K562 (cell line): ENCODE results near the gene ELOF1. TPM values are rescaled to one million over a fixed set of nuclear protein-coding genes. Genes with fewer than 3 reads are reported as not detected.
A peak's percentile ranks its signal among the peaks of the same experiment; 100 is the strongest.

Experiments
- ARID2 ChIP-seq: fragments of 450-650 bp; IDR thresholded peaks from 2 replicates; pipeline ENCODE4 v1.6.1; 2017; ENCODE audit warnings: antibody characterized with exemption, mild to moderate bottlenecking
- EZH2 ChIP-seq: IDR thresholded peaks from 2 replicates; pipeline ENCODE4 v1.6.1; 2012; ENCODE audit warnings: low read depth, mild to moderate bottlenecking, inconsistent platforms, low read length, borderline replicate concordance
- HDAC1 ChIP-seq, 2 experiments: fragments of 450-650 bp; IDR thresholded peaks; 2 replicates each; pipeline ENCODE4 v1.6.1; 2016 to 2017; ENCODE audit warnings: inconsistent platforms in 1 of 2, mild to moderate bottlenecking in 1 of 2, moderate library complexity in 1 of 2
- HEY1 ChIP-seq: fragments of 250-450 bp; sonication (Bioruptor Pico); IDR thresholded peaks from 2 replicates; pipeline ENCODE4 v1.5.0; 2020; ENCODE audit warnings: mild to moderate bottlenecking, moderate library complexity, borderline replicate concordance
- HMGN3 ChIP-seq: IDR thresholded peaks from 2 replicates; pipeline ENCODE4 v1.6.1; 2011; ENCODE audit warnings: borderline replicate concordance, low read depth, mild to moderate bottlenecking, mixed read lengths, low read length; ENCODE audit not compliant: insufficient read length; ENCODE audit errors: extremely low read depth
- MAX ChIP-seq: sonication (generic); formaldehyde crosslinking; IDR thresholded peaks from 2 replicates; pipeline ENCODE4 v1.9.0; 2022; ENCODE audit warnings: mild to moderate bottlenecking, missing genetic modification reagents
- MBD1 ChIP-seq: fragments of 250-450 bp; sonication (Bioruptor Pico); IDR thresholded peaks from 2 replicates; pipeline ENCODE4 v1.8.0; 2022; ENCODE audit warnings: inconsistent platforms
- NFIX ChIP-seq: fragments of 250-450 bp; sonication (Bioruptor Pico); IDR thresholded peaks from 2 replicates; pipeline ENCODE4 v1.4.0; 2020; ENCODE audit warnings: low read depth, mild to moderate bottlenecking, moderate library complexity
- SETDB1 ChIP-seq: IDR thresholded peaks from one replicate; pipeline ENCODE4 v1.6.1; 2012; ENCODE audit warnings: low read length, control low read depth, inconsistent platforms
- SMARCA4 ChIP-seq: fragments of 450-650 bp; IDR thresholded peaks from 2 replicates; pipeline ENCODE4 v1.6.1; 2016
- SP2 ChIP-seq: IDR thresholded peaks from 2 replicates; pipeline ENCODE4 v1.6.1; 2011; ENCODE audit warnings: mild to moderate bottlenecking, low read depth, low read length, moderate library complexity; ENCODE audit not compliant: poor library complexity, severe bottlenecking; ENCODE audit errors: extremely low read depth
- TCFL5 ChIP-seq: fragments of 250-450 bp; sonication (Bioruptor Pico); conservative IDR thresholded peaks from 2 replicates; pipeline ENCODE4 v1.6.1; 2021; ENCODE audit warnings: mild to moderate bottlenecking, moderate library complexity, matching md5 sums
- ZNF239 ChIP-seq: fragments of 250-450 bp; sonication (Bioruptor Pico); IDR thresholded peaks from 2 replicates; pipeline ENCODE4 v1.4.0; 2020; ENCODE audit warnings: mild to moderate bottlenecking
- ZNF668 ChIP-seq: fragments of 250-450 bp; sonication (Bioruptor Pico); IDR thresholded peaks from 2 replicates; pipeline ENCODE4 v1.8.0; 2022; ENCODE audit warnings: mild to moderate bottlenecking, inconsistent platforms
- ZNF830 ChIP-seq: fragments of 250-450 bp; sonication (Bioruptor Pico); IDR thresholded peaks from 2 replicates; pipeline ENCODE4 v1.5.0; 2021; ENCODE audit warnings: mild to moderate bottlenecking
- polyA plus RNA-seq, 8 experiments: library from polyadenylated mRNA; depleted of rRNA in 4 of 8; stranded (reverse) in 5 of 8; unstranded in 3 of 8; fragments of >200 nt; fragmentation: Nextera tagmentation in 2 of 8; fragmentation: Illumina TruSeq in 1 of 8; extraction: Ambion mirVana in 2 of 8; extraction: Trizol in 1 of 8; gene quantifications; 2 replicates each; pipeline versions ENCODE4 v1.2.1 to v1.2.3, GENCODE V29; 2011 to 2014; ENCODE audit warnings: inconsistent platforms in 1 of 8, missing spikeins in 1 of 8
- total RNA-seq, 7 experiments: library from RNA; depleted of rRNA in 6 of 7; stranded (reverse); fragments of >200 nt in 6 of 7; fragmentation: Illumina TruSeq in 2 of 7; extraction: Trizol in 2 of 7; gene quantifications; 2 replicates each; pipeline versions ENCODE4 v1.2.1 to v1.2.3, GENCODE V29; 2011 to 2021; ENCODE audit warnings: low replicate concordance in 1 of 7
- TF ChIP-seq, protein P1 (sequence below): fragments of 450-650 bp; conservative IDR thresholded peaks from 2 replicates; pipeline ENCODE4 v1.6.1; 2016; ENCODE audit warnings: missing genetic modification characterization, low read depth, mild to moderate bottlenecking, missing compliant biosample characterization, moderate library complexity
- TF ChIP-seq, protein P2 (sequence below): fragments of 450-650 bp; IDR thresholded peaks from 2 replicates; pipeline ENCODE4 v1.6.1; 2016; ENCODE audit warnings: missing biosample characterization, missing genetic modification characterization
- TF ChIP-seq, protein P3 (sequence below): fragments of 450-650 bp; formaldehyde crosslinking; IDR thresholded peaks from 2 replicates; pipeline ENCODE4 v1.4.0; 2020; ENCODE audit warnings: mild to moderate bottlenecking, moderate library complexity
- TF ChIP-seq, protein P4 (sequence below), 2 experiments: IDR thresholded peaks; 2 replicates each; pipeline ENCODE4 v1.6.1; 2012; ENCODE audit warnings: improper control_type of control experiment in 2 of 2, low read depth in 2 of 2, low read length in 2 of 2, borderline replicate concordance in 1 of 2

Gene ELOF1
- total and polyA plus RNA-seq, 9 of the 15 experiments (the other 6 are each of a cell fraction or from before 2014, with no cell fraction given) = 16.7 to 147 (median 74.2) TPM

- TF ChIP-seq SETDB1 (no peak), NFIX (CRISPR knock-in tag) (no peak), ZNF239 (CRISPR knock-in tag) (no peak), EZH2 (no peak), ZNF830 (no peak), ARID2 (no peak), HMGN3 (peak; percentile 89), MBD1 (CRISPR knock-in tag) (no peak), SP2 (no peak), TCFL5 (CRISPR knock-in tag) (no peak), HEY1 (no peak), SMARCA4 (peak; percentile 57; the same call in 1 of the 2 replicates), MAX (no peak), ZNF668 (CRISPR knock-in tag) (peak; percentile 6; the same call in 1 of the 2 replicates), HDAC1 (IDR thresholded peaks at IDR 0.05) (0 out of 4 replicates have a peak, but pooled peaks of 1 of the 2 experiments have one; percentile 68)
- TF ChIP-seq, protein P1, sequence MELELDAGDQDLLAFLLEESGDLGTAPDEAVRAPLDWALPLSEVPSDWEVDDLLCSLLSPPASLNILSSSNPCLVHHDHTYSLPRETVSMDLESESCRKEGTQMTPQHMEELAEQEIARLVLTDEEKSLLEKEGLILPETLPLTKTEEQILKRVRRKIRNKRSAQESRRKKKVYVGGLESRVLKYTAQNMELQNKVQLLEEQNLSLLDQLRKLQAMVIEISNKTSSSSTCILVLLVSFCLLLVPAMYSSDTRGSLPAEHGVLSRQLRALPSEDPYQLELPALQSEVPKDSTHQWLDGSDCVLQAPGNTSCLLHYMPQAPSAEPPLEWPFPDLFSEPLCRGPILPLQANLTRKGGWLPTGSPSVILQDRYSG (tag) = no peak
- TF ChIP-seq, protein P2, sequence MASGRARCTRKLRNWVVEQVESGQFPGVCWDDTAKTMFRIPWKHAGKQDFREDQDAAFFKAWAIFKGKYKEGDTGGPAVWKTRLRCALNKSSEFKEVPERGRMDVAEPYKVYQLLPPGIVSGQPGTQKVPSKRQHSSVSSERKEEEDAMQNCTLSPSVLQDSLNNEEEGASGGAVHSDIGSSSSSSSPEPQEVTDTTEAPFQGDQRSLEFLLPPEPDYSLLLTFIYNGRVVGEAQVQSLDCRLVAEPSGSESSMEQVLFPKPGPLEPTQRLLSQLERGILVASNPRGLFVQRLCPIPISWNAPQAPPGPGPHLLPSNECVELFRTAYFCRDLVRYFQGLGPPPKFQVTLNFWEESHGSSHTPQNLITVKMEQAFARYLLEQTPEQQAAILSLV (tag) = no peak
- TF ChIP-seq, protein P3, sequence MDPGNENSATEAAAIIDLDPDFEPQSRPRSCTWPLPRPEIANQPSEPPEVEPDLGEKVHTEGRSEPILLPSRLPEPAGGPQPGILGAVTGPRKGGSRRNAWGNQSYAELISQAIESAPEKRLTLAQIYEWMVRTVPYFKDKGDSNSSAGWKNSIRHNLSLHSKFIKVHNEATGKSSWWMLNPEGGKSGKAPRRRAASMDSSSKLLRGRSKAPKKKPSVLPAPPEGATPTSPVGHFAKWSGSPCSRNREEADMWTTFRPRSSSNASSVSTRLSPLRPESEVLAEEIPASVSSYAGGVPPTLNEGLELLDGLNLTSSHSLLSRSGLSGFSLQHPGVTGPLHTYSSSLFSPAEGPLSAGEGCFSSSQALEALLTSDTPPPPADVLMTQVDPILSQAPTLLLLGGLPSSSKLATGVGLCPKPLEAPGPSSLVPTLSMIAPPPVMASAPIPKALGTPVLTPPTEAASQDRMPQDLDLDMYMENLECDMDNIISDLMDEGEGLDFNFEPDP (CRISPR knock-in tag) = no peak
- TF ChIP-seq, protein P4, sequence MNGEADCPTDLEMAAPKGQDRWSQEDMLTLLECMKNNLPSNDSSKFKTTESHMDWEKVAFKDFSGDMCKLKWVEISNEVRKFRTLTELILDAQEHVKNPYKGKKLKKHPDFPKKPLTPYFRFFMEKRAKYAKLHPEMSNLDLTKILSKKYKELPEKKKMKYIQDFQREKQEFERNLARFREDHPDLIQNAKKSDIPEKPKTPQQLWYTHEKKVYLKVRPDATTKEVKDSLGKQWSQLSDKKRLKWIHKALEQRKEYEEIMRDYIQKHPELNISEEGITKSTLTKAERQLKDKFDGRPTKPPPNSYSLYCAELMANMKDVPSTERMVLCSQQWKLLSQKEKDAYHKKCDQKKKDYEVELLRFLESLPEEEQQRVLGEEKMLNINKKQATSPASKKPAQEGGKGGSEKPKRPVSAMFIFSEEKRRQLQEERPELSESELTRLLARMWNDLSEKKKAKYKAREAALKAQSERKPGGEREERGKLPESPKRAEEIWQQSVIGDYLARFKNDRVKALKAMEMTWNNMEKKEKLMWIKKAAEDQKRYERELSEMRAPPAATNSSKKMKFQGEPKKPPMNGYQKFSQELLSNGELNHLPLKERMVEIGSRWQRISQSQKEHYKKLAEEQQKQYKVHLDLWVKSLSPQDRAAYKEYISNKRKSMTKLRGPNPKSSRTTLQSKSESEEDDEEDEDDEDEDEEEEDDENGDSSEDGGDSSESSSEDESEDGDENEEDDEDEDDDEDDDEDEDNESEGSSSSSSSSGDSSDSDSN (IDR thresholded peaks at IDR 0.05; ENCODE audit: borderline replicate concordance in 1 of 2, low read depth in 2 of 2, low read length in 2 of 2) = peak in 1 of 2 experiments; percentile 81; a peak in 2 of 4 replicates
These were observed 19.5 kb upstream of the ELOF1 start (continued) for GRCh38 chr19:11578258-11579142.
